Keratinocyte (primary cell): ENCODE measurements around the gene ATP6V0A4.

Source experiments
- EZH2 ChIP-seq: IDR thresholded peaks from one replicate; pipeline ENCODE4 v1.6.1; 2012; ENCODE audit warnings: inconsistent platforms, mild to moderate bottlenecking, low read length, moderate library complexity
- TF ChIP-seq, protein P1 (sequence below), 3 experiments: IDR thresholded peaks in 1 of 3; conservative IDR thresholded peaks in 1 of 3; optimal IDR thresholded peaks in 1 of 3; 2 replicates in 2 of 3; 3 replicates in 1 of 3; pipeline versions ENCODE3 to v1.5.1; 2011; ENCODE audit warnings: low read length in 3 of 3, mild to moderate bottlenecking in 3 of 3, moderate library complexity in 2 of 3, control low read depth in 1 of 3, inconsistent platforms in 1 of 3; ENCODE audit not compliant: insufficient read depth in 2 of 3; ENCODE audit errors: extremely low read depth in 1 of 3

DNA sequence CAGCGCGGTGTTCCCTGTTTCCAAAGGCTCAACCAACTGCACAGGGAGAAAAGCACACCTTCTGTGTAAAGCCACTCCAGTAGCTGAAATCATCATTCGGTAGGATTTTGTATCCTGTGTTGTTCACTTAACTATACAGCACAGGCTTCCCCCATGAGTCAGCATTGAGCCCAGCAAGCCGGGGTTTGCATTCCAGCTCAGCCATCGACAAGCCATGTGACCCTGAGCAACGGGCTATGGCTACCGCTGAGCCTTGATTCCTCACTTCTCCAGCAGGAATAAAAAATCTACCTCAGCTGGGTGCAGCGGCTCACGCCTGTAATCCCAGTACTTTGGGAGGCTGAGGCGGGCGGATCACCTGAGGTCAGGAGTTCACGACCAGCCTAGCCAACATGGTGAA is 44.1 kb upstream of the ATP6V0A4 start:
- TF ChIP-seq, protein P1, sequence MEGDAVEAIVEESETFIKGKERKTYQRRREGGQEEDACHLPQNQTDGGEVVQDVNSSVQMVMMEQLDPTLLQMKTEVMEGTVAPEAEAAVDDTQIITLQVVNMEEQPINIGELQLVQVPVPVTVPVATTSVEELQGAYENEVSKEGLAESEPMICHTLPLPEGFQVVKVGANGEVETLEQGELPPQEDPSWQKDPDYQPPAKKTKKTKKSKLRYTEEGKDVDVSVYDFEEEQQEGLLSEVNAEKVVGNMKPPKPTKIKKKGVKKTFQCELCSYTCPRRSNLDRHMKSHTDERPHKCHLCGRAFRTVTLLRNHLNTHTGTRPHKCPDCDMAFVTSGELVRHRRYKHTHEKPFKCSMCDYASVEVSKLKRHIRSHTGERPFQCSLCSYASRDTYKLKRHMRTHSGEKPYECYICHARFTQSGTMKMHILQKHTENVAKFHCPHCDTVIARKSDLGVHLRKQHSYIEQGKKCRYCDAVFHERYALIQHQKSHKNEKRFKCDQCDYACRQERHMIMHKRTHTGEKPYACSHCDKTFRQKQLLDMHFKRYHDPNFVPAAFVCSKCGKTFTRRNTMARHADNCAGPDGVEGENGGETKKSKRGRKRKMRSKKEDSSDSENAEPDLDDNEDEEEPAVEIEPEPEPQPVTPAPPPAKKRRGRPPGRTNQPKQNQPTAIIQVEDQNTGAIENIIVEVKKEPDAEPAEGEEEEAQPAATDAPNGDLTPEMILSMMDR (optimal IDR thresholded peaks at IDR 0.05 in 1 of 3, IDR thresholded peaks at IDR 0.05 in 1 of 3, conservative IDR thresholded peaks at IDR 0.05 in 1 of 3; ENCODE audit: extremely low read depth in 1 of 3, insufficient read depth in 2 of 3, low read length in 3 of 3): no peak
- no peak for TF ChIP-seq EZH2
